ENCODE results near the gene MTNR1B.

The MTNR1B gene

GRCh38 chr11:92976681-92977080 lies 7.2 kb downstream of the MTNR1B start:
- no peak overlapping the region for H3K4me3 ChIP-seq
- no peak overlapping the region for H3K27ac ChIP-seq

- no peak overlapping the region for H3K4me3 ChIP-seq
- H3K27ac ChIP-seq: no peak overlapping the region
Measured at GRCh38 chr11:92977401-92977800, 8.0 kb downstream of the MTNR1B start.

- Histone ChIP-seq H3K4me3 (no peak overlapping the region), H3K27ac (no peak overlapping the region)
Measured at GRCh38 chr11:92978271-92979111, 9.0 kb downstream of the MTNR1B start.

GRCh38 chr11:92979176-92979575 lies 9.7 kb downstream of the MTNR1B start:
- H3K4me3 ChIP-seq: no peak overlapping the region
- H3K27ac ChIP-seq: no peak overlapping the region

GRCh38 chr11:92980312-92980711 lies 10.9 kb downstream of the MTNR1B start:
- Histone ChIP-seq H3K27ac (no peak overlapping the region), H3K4me3 (no peak overlapping the region)

GRCh38 chr11:92981508-92982043 lies 12.1 kb downstream of the MTNR1B start:
- Histone ChIP-seq H3K27ac (no peak overlapping the region), H3K4me3 (no peak overlapping the region)

GRCh38 chr11:92986585-92986984 lies 17.1 kb downstream of the MTNR1B start:
- Histone ChIP-seq H3K4me3 (no peak overlapping the region), H3K27ac (no peak overlapping the region)

GRCh38 chr11:92993004-92993403 lies 23.6 kb downstream of the MTNR1B start:
- Histone ChIP-seq H3K4me3 (no peak overlapping the region), H3K27ac (no peak overlapping the region)

GRCh38 chr11:93000511-93001476 lies 31.3 kb downstream of the MTNR1B start:
- no peak overlapping the region for H3K4me3 ChIP-seq
- no peak overlapping the region for H3K27ac ChIP-seq

GRCh38 chr11:93001806-93002205 lies 32.4 kb downstream of the MTNR1B start:
- Histone ChIP-seq H3K27ac (no peak overlapping the region), H3K4me3 (no peak overlapping the region)

- no peak overlapping the region for H3K27ac ChIP-seq
- no peak overlapping the region for H3K4me3 ChIP-seq
Measured at GRCh38 chr11:93002380-93002779, 32.9 kb downstream of the MTNR1B start.

GRCh38 chr11:93005239-93005638 lies 35.8 kb downstream of the MTNR1B start:
- H3K27ac ChIP-seq: no peak overlapping the region

GRCh38 chr11:93013646-93014045 lies 44.2 kb downstream of the MTNR1B start:
- Histone ChIP-seq H3K4me3 (no peak overlapping the region), H3K27ac (no peak overlapping the region)

More at GRCh38 chr11:93005239-93005638, 35.8 kb downstream of the MTNR1B start:
- H3K4me3 ChIP-seq: no peak overlapping the region

- H3K27ac ChIP-seq: no peak overlapping the region
Measured at GRCh38 chr11:93016595-93016994, 47.1 kb downstream of the MTNR1B start.

GRCh38 chr11:93017821-93018690 lies 48.6 kb downstream of the MTNR1B start:
- no peak overlapping the region for H3K4me3 ChIP-seq
- no peak overlapping the region for H3K27ac ChIP-seq

More at GRCh38 chr11:93016595-93016994, 47.1 kb downstream of the MTNR1B start:
- no peak overlapping the region for H3K4me3 ChIP-seq

- H3K4me3 ChIP-seq: no peak overlapping the region
- H3K27ac ChIP-seq: no peak overlapping the region
Measured at GRCh38 chr11:93020248-93021046, 51.0 kb downstream of the MTNR1B start.

GRCh38 chr11:93024369-93024768 lies 54.9 kb downstream of the MTNR1B start:
- no peak overlapping the region for H3K27ac ChIP-seq

GRCh38 chr11:93025558-93026255 lies 56.3 kb downstream of the MTNR1B start:
- Histone ChIP-seq H3K27ac (no peak overlapping the region), H3K4me3 (no peak overlapping the region)

More at GRCh38 chr11:93024369-93024768, 54.9 kb downstream of the MTNR1B start:
- no peak overlapping the region for H3K4me3 ChIP-seq
